Measurements from ENCODE around the gene SEC11C. TPM values are rescaled to one million over a fixed set of nuclear protein-coding genes. Genes with fewer than 3 reads are reported as not detected.

SEC11C gene
- 10 to 100 TPM; 49.0 to 52.5 TPM for total RNA-seq

DNA sequence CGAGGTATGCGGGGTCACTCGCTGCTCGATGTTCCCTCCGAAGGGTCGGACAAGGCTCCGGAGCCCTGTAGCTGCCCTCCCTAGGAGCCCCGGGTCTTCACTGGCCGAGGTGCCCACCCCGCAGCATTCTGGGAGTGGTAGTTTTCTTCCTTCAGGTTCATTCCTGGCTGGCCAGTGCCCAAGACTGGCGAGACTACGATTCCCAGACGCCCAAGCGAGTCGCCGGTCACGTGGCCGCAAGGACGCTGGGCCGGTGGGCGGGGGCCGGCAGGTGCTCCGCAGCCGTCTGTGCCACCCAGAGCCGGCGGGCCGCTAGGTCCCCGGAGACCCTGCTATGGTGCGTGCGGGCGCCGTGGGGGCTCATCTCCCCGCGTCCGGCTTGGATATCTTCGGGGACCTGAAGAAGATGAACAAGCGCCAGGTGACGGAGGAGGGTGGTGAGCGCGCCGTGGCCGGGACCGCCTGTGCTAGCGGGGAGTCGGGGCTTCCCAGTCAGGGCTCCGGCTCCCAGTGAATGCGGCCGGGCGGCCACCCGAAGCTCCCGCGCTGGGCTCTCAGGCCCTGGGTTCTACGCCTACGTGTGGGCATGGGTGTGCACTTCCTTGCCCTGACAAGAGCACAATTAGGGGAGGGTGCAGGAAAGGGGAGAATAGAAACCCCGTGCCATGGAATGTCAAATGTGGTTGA, at the start of gene SEC11C:
TSS of gene SEC11C (plus strand) at position 270 of the 687 bp plus-strand sequence. CDS start at position 335, 65 bp downstream.
- ChIA-PET POLR2A (interaction anchor here (0.6 to 0.7 kb wide), 2 partner anchors 55 to 759 kb away, joined by 3 read pairs; no protein-coding TSS in a partner anchor), CTCF (interaction anchor here (1.3 kb wide), 1 partner anchor 54 kb away, joined by 4 read pairs; no protein-coding TSS in a partner anchor)
- ATAC-seq (peak; percentile 94), DNase-seq (peak; percentile 96)
- peak within 1 kb of the TSS; percentile 90 for H3K4me3 Mint-ChIP-seq
- H3K36me3 Mint-ChIP-seq (ENCODE audit: low read depth) = no peaks in the 10 kb centered on the region
- H3K27ac Mint-ChIP-seq = peak within 1 kb of the TSS; percentile 98
- peaks cover 11% of the 10 kb centered on the region for H3K27me3 Mint-ChIP-seq (ENCODE audit: low read depth)
- H3K4me1 Mint-ChIP-seq (ENCODE audit: low read depth) = peaks cover 44% of the 10 kb centered on the region
- no peaks in the 10 kb centered on the region for H3K9me3 Mint-ChIP-seq (ENCODE audit: insufficient read depth)

DNA sequence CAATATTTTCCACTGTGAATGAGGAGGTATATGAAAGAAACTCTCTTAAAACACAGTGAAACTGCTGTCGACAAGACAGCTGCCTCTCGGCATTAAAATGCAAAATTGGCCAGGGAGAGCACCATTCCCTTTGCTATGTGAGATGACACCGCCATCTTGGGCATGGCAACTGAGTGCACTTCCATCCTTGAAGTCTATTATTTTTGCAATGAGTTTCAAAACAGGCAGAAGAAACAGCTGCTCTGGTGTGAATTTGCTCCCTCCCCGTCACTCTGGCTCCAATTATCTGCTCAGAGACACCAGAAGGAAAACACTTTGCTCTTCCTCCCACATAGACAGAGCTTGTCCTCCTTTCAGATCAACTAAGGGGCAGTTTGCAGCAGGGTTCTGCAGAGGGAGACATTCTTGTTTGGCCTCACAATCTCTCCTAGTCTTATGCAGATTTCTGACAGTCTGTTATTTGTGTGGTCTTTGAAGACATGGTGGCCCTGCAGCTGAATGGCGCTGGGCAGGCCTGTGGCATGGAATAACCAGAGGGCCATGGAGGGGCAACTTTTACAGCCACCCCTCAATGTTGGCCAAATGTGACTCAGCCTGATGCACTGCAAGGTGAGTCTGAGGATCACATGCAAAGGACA, 48.6 kb upstream of the SEC11C start:
- ChIA-PET POLR2A (no interaction called here), CTCF (no interaction called here)
- H3K4me1 Mint-ChIP-seq (ENCODE audit: low read depth) = no peaks in the 10 kb centered on the region
- H3K9me3 Mint-ChIP-seq (ENCODE audit: insufficient read depth) = no peaks in the 10 kb centered on the region
- DNase-seq (no peak), ATAC-seq (no peak)
- no peak overlapping the region for H3K4me3 Mint-ChIP-seq
- no peaks in the 10 kb centered on the region for H3K36me3 Mint-ChIP-seq (ENCODE audit: low read depth)
- no peak overlapping the region for H3K27ac Mint-ChIP-seq
- H3K27me3 Mint-ChIP-seq (ENCODE audit: low read depth) = peaks cover 3% of the 10 kb centered on the region

DNA sequence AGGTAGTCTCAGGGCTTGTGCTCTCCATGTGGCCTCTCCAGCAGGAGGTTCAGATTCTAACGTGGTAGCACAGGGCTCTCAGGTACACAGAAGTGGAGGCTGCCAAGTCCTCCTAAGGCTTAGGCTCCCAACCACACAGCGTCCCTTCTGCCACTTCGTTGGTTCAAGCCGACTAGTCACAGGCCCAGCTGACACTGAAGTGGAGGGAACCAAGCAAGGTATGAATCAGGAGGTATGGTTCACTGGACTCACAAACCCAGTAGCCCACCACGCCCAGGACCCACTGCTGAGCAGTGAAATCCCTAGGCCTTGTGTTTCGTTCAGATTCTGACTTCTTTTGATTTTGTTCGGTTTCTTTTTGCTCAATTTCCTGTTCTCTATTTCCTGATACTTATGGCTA, 46.0 kb upstream of the SEC11C start:
- H3K9me3 Mint-ChIP-seq (ENCODE audit: insufficient read depth) = no peaks in the 10 kb centered on the region
- H3K27me3 Mint-ChIP-seq (ENCODE audit: low read depth) = no peaks in the 10 kb centered on the region
- H3K36me3 Mint-ChIP-seq (ENCODE audit: low read depth) = no peaks in the 10 kb centered on the region
- no peak for ATAC-seq
- H3K4me3 Mint-ChIP-seq = no peak overlapping the region
- no peaks in the 10 kb centered on the region for H3K4me1 Mint-ChIP-seq (ENCODE audit: low read depth)
- no peak for DNase-seq
- no peak overlapping the region for H3K27ac Mint-ChIP-seq
- POLR2A ChIA-PET = no interaction called here
- CTCF ChIA-PET = interaction anchor here (1.4 kb wide), 1 partner anchor 9 kb away, joined by 5 read pairs; no protein-coding TSS in a partner anchor

DNA sequence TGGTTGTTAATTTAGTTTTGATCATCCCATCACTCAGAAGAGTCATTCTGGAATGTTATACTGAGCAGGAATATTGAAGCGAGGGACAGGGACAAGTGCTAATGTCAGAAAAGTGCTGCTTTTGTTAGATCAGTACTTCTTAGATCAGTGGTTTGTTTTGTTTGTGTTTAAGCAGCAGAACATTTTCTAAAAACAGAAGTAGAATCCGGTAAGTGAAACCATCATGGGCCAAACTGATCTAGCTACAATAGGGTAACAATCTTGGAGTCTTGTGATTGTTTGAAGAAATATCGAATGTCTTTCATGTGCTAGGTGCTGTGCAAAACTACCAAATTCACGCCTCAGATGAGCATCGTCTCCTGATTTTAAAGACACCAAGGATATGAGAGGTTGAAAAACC, 45.1 kb upstream of the SEC11C start:
- Mint-ChIP-seq H3K9me3 (ENCODE audit: insufficient read depth) (no peaks in the 10 kb centered on the region), H3K27me3 (ENCODE audit: low read depth) (no peaks in the 10 kb centered on the region), H3K27ac (no peak overlapping the region), H3K4me1 (ENCODE audit: low read depth) (no peaks in the 10 kb centered on the region), H3K36me3 (ENCODE audit: low read depth) (no peaks in the 10 kb centered on the region), H3K4me3 (no peak overlapping the region)
- ATAC-seq = no peak
- ChIA-PET CTCF (interaction anchor here (1.4 kb wide), 2 partner anchors 11 to 24 kb away, joined by 3 read pairs; no protein-coding TSS in a partner anchor), POLR2A (no interaction called here)
- no peak for DNase-seq

DNA sequence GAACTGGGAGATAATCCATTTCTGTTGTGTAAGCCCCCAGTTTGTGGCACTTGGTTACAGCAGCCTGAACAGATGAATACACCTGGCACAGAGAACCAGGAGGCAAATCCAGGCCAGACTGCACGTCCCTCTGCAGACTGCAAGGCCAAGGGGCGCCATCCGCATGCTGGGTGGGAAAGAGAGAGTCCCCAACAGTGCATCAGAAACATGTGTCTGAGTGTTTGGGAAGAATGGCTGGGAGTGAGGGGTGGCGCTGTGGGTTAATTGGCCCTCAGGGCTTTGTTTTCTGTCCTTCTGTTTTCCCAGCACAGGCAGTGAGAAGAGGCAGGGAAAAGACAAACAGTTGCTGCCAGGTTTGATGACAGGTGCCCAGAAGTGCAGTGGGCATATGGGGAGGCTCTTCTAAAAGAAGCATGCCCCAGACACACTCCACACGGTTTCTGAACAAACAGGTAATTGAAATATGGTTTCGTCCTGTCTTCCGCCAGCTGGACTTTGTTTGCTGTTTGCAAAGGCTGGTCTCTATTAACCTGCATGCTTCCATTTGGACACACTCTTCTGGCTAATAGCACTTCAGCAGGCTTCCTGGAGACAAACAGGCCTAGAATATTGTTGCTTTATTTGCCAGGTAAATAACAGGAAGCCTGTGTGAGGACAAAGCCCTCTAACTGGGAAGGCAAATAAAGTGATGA, 43.4 kb upstream of the SEC11C start:
- DNase-seq = no peak
- H3K27ac Mint-ChIP-seq = no peak overlapping the region

DNA sequence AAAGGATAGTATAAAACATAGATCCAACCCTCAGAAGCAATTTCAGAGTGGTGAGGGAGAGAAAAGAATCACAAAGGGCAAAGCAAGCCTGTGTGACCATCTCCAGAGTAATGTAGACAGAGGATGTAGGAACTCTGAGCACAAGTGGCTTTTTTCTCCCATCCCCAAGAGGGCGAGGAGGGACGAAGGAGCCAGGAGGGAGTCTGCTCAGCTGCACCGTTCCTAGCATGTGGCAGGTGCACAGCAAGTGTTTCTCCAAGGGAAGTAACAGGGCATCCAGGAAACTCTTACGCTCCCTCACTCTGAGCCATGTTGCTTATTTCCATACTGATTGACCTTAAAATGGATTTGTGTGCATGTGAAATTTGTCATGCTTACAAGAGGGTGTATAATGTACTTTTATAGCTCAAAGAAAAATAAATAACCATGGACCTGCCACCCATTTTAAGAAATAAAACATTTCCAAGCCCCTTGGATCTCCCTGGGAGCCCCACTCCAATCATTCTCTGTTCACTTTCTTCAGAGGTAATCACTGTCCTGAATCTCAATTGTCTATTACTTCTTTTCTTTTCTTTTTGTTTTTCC, 37.8 kb upstream of the SEC11C start:
- DNase-seq (no peak), ATAC-seq (no peak)
- ChIA-PET POLR2A (no interaction called here), CTCF (no interaction called here)
- H3K27ac Mint-ChIP-seq = no peak overlapping the region
- H3K4me1 Mint-ChIP-seq (ENCODE audit: low read depth) = no peaks in the 10 kb centered on the region
- no peak overlapping the region for H3K4me3 Mint-ChIP-seq
- H3K9me3 Mint-ChIP-seq (ENCODE audit: insufficient read depth) = no peaks in the 10 kb centered on the region
- peaks cover 19% of the 10 kb centered on the region for H3K27me3 Mint-ChIP-seq (ENCODE audit: low read depth)
- no peaks in the 10 kb centered on the region for H3K36me3 Mint-ChIP-seq (ENCODE audit: low read depth)

More for the DNA sequence above, 43.4 kb upstream of the SEC11C start:
- Mint-ChIP-seq H3K4me3 (no peak overlapping the region), H3K4me1 (ENCODE audit: low read depth) (no peaks in the 10 kb centered on the region), H3K27me3 (ENCODE audit: low read depth) (peaks cover 2% of the 10 kb centered on the region), H3K36me3 (ENCODE audit: low read depth) (no peaks in the 10 kb centered on the region), H3K9me3 (ENCODE audit: insufficient read depth) (no peaks in the 10 kb centered on the region)
- ATAC-seq = no peak
- ChIA-PET POLR2A (no interaction called here), CTCF (interaction anchor here (1.4 kb wide), 1 partner anchor 26 kb away, joined by 3 read pairs; no protein-coding TSS in a partner anchor)

DNA sequence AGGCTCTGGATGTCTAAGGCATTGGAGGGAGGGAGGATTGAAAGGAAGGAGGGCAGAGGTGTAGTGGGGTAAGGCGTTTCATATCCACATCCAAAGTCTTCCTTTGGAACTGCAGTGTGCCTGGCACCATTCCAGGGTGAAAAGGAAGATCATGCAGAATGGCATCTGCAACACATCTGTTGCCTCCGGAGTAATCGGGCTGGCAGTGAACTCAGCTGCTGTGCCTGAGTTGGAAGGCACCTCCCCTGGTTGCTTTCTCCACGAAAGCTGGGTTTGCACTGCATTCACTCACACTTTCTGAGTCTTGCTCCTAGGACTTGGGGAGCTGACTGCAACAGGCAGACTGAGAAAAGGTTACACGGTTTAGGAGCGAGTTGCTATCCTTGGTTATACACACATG, 30.3 kb upstream of the SEC11C start:
- H3K4me1 Mint-ChIP-seq (ENCODE audit: low read depth) = no peaks in the 10 kb centered on the region

DNA sequence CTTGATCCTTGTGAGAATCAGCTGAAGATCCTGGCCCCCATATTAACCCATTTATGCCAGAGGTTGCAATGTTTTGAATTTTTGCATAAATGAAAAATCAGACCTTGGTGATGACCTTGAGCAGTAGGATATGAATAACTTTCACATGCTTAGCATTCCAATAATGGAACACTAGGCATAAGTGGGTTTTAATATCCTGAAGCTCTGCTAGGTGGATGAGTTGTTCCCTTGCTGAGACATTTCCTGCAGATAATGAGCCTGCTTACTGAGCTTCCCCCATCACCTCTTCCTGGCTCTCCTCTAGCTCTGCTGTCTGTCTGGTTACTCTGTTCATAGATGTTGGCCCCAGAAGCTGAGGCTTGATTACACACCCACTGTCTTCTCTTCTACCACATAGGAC, 25.5 kb upstream of the SEC11C start:
- no peaks in the 10 kb centered on the region for H3K36me3 Mint-ChIP-seq (ENCODE audit: low read depth)
- CTCF ChIA-PET = no interaction called here
- no peaks in the 10 kb centered on the region for H3K4me1 Mint-ChIP-seq (ENCODE audit: low read depth)
- H3K27ac Mint-ChIP-seq = no peak overlapping the region
- no peak overlapping the region for H3K4me3 Mint-ChIP-seq
- H3K9me3 Mint-ChIP-seq (ENCODE audit: insufficient read depth) = no peaks in the 10 kb centered on the region
- no peak for ATAC-seq
- DNase-seq = no peak
- POLR2A ChIA-PET = no interaction called here
- H3K27me3 Mint-ChIP-seq (ENCODE audit: low read depth) = peaks cover 30% of the 10 kb centered on the region

More for the DNA sequence above, 30.3 kb upstream of the SEC11C start:
- ChIA-PET CTCF (no interaction called here), POLR2A (no interaction called here)
- no peaks in the 10 kb centered on the region for H3K9me3 Mint-ChIP-seq (ENCODE audit: insufficient read depth)
- H3K27ac Mint-ChIP-seq = no peak overlapping the region
- no peak for DNase-seq
- peaks cover 34% of the 10 kb centered on the region for H3K27me3 Mint-ChIP-seq (ENCODE audit: low read depth)
- no peaks in the 10 kb centered on the region for H3K36me3 Mint-ChIP-seq (ENCODE audit: low read depth)
- ATAC-seq = no peak
- no peak overlapping the region for H3K4me3 Mint-ChIP-seq

DNA sequence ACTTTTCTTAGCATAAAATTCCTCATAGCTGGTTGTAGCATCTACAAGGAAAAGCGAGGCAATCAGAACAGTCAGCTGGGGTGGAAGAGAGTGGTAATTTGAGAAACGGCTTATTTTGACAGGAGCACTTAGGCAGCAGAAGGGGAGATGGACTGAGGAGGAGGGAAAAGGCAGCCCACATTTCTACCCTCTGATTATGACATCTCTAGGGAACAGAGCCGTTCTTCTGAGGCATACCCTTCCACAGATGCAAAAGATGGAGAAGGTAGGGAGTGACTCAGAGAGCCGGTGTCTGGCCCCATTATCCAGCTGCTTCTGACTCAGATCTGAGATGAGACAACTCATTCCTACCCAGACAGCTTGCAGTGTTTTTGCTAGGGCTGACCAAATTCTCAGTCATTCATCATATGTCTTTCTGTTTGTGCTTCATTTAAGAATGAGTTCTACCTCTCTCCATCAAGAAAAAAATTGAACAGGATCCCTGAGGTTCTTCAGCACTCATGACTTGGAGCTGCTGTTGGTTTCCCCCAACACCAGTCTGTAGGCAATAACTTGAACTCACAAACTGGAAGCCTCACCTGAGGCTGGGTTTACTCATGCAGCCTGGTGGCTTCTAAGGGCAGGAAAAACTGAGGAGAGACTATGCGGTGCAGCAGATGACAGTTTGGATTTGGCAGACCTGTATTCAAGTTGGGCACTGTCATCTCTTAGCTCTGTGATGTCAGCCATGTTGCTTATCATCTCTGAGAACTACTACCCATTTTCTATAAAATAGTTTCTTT, 15.9 kb upstream of the SEC11C start:
- no peak overlapping the region for H3K27ac Mint-ChIP-seq
- peaks cover 21% of the 10 kb centered on the region for H3K27me3 Mint-ChIP-seq (ENCODE audit: low read depth)
- H3K4me1 Mint-ChIP-seq (ENCODE audit: low read depth) = no peaks in the 10 kb centered on the region
- ChIA-PET CTCF (no interaction called here), POLR2A (no interaction called here)
- H3K36me3 Mint-ChIP-seq (ENCODE audit: low read depth) = no peaks in the 10 kb centered on the region
- DNase-seq = no peak
- no peaks in the 10 kb centered on the region for H3K9me3 Mint-ChIP-seq (ENCODE audit: insufficient read depth)
- ATAC-seq = no peak
- no peak overlapping the region for H3K4me3 Mint-ChIP-seq

DNA sequence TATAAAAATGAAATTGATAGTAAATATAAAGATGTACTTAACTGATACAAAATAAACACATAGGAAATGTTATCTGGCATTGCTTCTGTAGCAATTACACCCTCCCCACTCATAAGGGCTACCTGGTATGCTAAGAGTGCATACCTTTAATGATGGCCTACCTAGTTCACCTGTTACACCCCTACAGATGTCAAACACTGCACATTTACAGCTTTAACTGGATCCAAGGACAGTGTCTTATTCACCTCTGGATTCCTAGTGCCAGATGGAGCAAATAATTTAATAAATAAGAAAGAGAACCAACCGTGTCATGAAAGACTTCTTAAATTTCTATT, 15.3 kb upstream of the SEC11C start:
- CTCF ChIA-PET = no interaction called here
- no peak for ATAC-seq
- Mint-ChIP-seq H3K4me3 (no peak overlapping the region), H3K4me1 (ENCODE audit: low read depth) (no peaks in the 10 kb centered on the region), H3K36me3 (ENCODE audit: low read depth) (no peaks in the 10 kb centered on the region), H3K9me3 (ENCODE audit: insufficient read depth) (no peaks in the 10 kb centered on the region), H3K27ac (no peak overlapping the region), H3K27me3 (ENCODE audit: low read depth) (peaks cover 25% of the 10 kb centered on the region)
- DNase-seq = no peak
- POLR2A ChIA-PET = no interaction called here

DNA sequence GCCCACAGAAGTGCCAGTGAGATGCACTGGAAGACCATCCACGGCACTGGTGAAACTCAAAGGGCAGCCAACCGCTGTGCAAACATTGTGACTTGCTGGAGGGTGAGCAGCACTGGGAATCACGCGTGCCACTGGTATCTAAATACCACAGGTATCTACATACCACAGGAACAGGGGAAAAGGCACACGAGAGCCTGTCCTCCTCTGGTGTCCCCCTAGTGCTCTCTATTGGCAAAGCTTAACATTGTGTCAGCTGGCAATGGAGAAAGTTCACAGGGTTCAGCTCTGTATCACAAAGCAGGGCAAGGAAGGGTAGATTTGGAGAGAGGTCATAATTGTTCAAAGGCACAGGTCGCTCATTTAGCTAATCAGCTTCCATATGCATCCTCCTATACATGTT, 12.6 kb upstream of the SEC11C start:
- no peaks in the 10 kb centered on the region for H3K4me1 Mint-ChIP-seq (ENCODE audit: low read depth)
- H3K27ac Mint-ChIP-seq = no peak overlapping the region
- DNase-seq (no peak), ATAC-seq (no peak)
- POLR2A ChIA-PET = no interaction called here
- CTCF ChIA-PET = no interaction called here
- H3K9me3 Mint-ChIP-seq (ENCODE audit: insufficient read depth) = no peaks in the 10 kb centered on the region
- no peaks in the 10 kb centered on the region for H3K36me3 Mint-ChIP-seq (ENCODE audit: low read depth)
- H3K27me3 Mint-ChIP-seq (ENCODE audit: low read depth) = peaks cover 37% of the 10 kb centered on the region
- H3K4me3 Mint-ChIP-seq = no peak overlapping the region
